ENCODE results near the gene TRAPPC1.
A peak's percentile ranks its signal among the peaks of the same experiment; 100 is the strongest.

The TRAPPC1 gene

GRCh38 chr17:7903154-7904103, 28.3 kb downstream of the TRAPPC1 start:
- peaks cover 5% of the 10 kb centered on the region; the same call in 1 of the 2 replicates for H3K36me3 ChIP-seq (ENCODE audit: control insufficient read depth, insufficient read depth, low read length)
- WGBS (ENCODE audit: insufficient coverage, insufficient read length): no CpG with 5 or more reads among the region's 22 CpGs
- H3K4me3 ChIP-seq (ENCODE audit: low read length): no peak overlapping the region
- no peaks in the 10 kb centered on the region for H3K9me3 ChIP-seq (ENCODE audit: control insufficient read depth, insufficient read depth, low read length)
- no peak for DNase-seq (ENCODE audit: low read depth, low spot score)
- H3K27me3 ChIP-seq (ENCODE audit: control insufficient read depth, insufficient read depth, low read length): no peaks in the 10 kb centered on the region
- no peak overlapping the region for H3K27ac ChIP-seq (ENCODE audit: low read length)
- H3K4me1 ChIP-seq (ENCODE audit: control insufficient read depth, insufficient read depth, low read length): no peaks in the 10 kb centered on the region

GRCh38 chr17:7897773-7898172, 34.0 kb downstream of the TRAPPC1 start:
- H3K9me3 ChIP-seq (ENCODE audit: control insufficient read depth, insufficient read depth, low read length): no peaks in the 10 kb centered on the region
- 0 out of 2 replicates have a peak, but pooled peaks cover 3% of the 10 kb centered on the region for H3K36me3 ChIP-seq (ENCODE audit: control insufficient read depth, insufficient read depth, low read length)
- no peak for DNase-seq (ENCODE audit: low read depth, low spot score)
- H3K4me1 ChIP-seq (ENCODE audit: control insufficient read depth, insufficient read depth, low read length): no peaks in the 10 kb centered on the region
- no CpG with 5 or more reads among the region's 6 CpGs for WGBS (ENCODE audit: insufficient coverage, insufficient read length)
- no peak overlapping the region for H3K4me3 ChIP-seq (ENCODE audit: low read length)
- no peaks in the 10 kb centered on the region for H3K27me3 ChIP-seq (ENCODE audit: control insufficient read depth, insufficient read depth, low read length)
- H3K27ac ChIP-seq (ENCODE audit: low read length): no peak overlapping the region

GRCh38 chr17:7897090-7897489, 34.7 kb downstream of the TRAPPC1 start:
- no peaks in the 10 kb centered on the region for H3K9me3 ChIP-seq (ENCODE audit: control insufficient read depth, insufficient read depth, low read length)
- no peak overlapping the region for H3K27ac ChIP-seq (ENCODE audit: low read length)
- H3K4me1 ChIP-seq (ENCODE audit: control insufficient read depth, insufficient read depth, low read length): no peaks in the 10 kb centered on the region
- no peak overlapping the region for H3K4me3 ChIP-seq (ENCODE audit: low read length)
- DNase-seq (ENCODE audit: low read depth, low spot score): no peak
- H3K27me3 ChIP-seq (ENCODE audit: control insufficient read depth, insufficient read depth, low read length): no peaks in the 10 kb centered on the region
- WGBS (ENCODE audit: insufficient coverage, insufficient read length): no CpG with 5 or more reads among the region's 13 CpGs
- no peaks in the 10 kb centered on the region for H3K36me3 ChIP-seq (ENCODE audit: control insufficient read depth, insufficient read depth, low read length)

GRCh38 chr17:7894866-7895265, 36.9 kb downstream of the TRAPPC1 start:
- no peak overlapping the region for H3K4me3 ChIP-seq (ENCODE audit: low read length)
- H3K36me3 ChIP-seq (ENCODE audit: control insufficient read depth, insufficient read depth, low read length): no peaks in the 10 kb centered on the region
- no CpG with 5 or more reads among the region's 8 CpGs for WGBS (ENCODE audit: insufficient coverage, insufficient read length)
- no peaks in the 10 kb centered on the region for H3K4me1 ChIP-seq (ENCODE audit: control insufficient read depth, insufficient read depth, low read length)
- no peaks in the 10 kb centered on the region for H3K27me3 ChIP-seq (ENCODE audit: control insufficient read depth, insufficient read depth, low read length)
- no peak overlapping the region for H3K27ac ChIP-seq (ENCODE audit: low read length)
- DNase-seq (ENCODE audit: low read depth, low spot score): no peak
- no peaks in the 10 kb centered on the region for H3K9me3 ChIP-seq (ENCODE audit: control insufficient read depth, insufficient read depth, low read length)

GRCh38 chr17:7894226-7894625, 37.5 kb downstream of the TRAPPC1 start:
- H3K4me1 ChIP-seq (ENCODE audit: control insufficient read depth, insufficient read depth, low read length): no peaks in the 10 kb centered on the region
- no peak for DNase-seq (ENCODE audit: low read depth, low spot score)
- H3K36me3 ChIP-seq (ENCODE audit: control insufficient read depth, insufficient read depth, low read length): no peaks in the 10 kb centered on the region
- no peaks in the 10 kb centered on the region for H3K27me3 ChIP-seq (ENCODE audit: control insufficient read depth, insufficient read depth, low read length)
- no peaks in the 10 kb centered on the region for H3K9me3 ChIP-seq (ENCODE audit: control insufficient read depth, insufficient read depth, low read length)
- no peak overlapping the region for H3K4me3 ChIP-seq (ENCODE audit: low read length)
- H3K27ac ChIP-seq (ENCODE audit: low read length): no peak overlapping the region
- no CpG with 5 or more reads among the region's 9 CpGs for WGBS (ENCODE audit: insufficient coverage, insufficient read length)

- Histone ChIP-seq H3K9me3 (ENCODE audit: control insufficient read depth, insufficient read depth, low read length) (no peaks in the 10 kb centered on the region), H3K4me1 (ENCODE audit: control insufficient read depth, insufficient read depth, low read length) (no peaks in the 10 kb centered on the region; the same call in 1 of the 2 replicates), H3K27me3 (ENCODE audit: control insufficient read depth, insufficient read depth, low read length) (no peaks in the 10 kb centered on the region), H3K36me3 (ENCODE audit: control insufficient read depth, insufficient read depth, low read length) (no peaks in the 10 kb centered on the region), H3K4me3 (ENCODE audit: low read length) (no peak overlapping the region), H3K27ac (ENCODE audit: low read length) (no peak overlapping the region)
- WGBS (ENCODE audit: insufficient coverage, insufficient read length): no CpG with 5 or more reads among the region's 15 CpGs
- DNase-seq (ENCODE audit: low read depth, low spot score): no peak
These were observed 38.4 kb downstream of the TRAPPC1 start for GRCh38 chr17:7893187-7893880.

GRCh38 chr17:7889166-7889955, 42.4 kb downstream of the TRAPPC1 start:
- H3K27me3 ChIP-seq (ENCODE audit: control insufficient read depth, insufficient read depth, low read length): no peaks in the 10 kb centered on the region; the same call in 1 of the 2 replicates
- no CpG with 5 or more reads among the region's 11 CpGs for WGBS (ENCODE audit: insufficient coverage, insufficient read length)
- no peaks in the 10 kb centered on the region for H3K9me3 ChIP-seq (ENCODE audit: control insufficient read depth, insufficient read depth, low read length)
- H3K27ac ChIP-seq (ENCODE audit: low read length): no peak overlapping the region
- peaks cover 4% of the 10 kb centered on the region for H3K4me1 ChIP-seq (ENCODE audit: control insufficient read depth, insufficient read depth, low read length)
- H3K4me3 ChIP-seq (ENCODE audit: low read length): no peak overlapping the region
- DNase-seq (ENCODE audit: low read depth, low spot score): no peak
- no peaks in the 10 kb centered on the region for H3K36me3 ChIP-seq (ENCODE audit: control insufficient read depth, insufficient read depth, low read length)

GRCh38 chr17:7888184-7888920, 43.4 kb downstream of the TRAPPC1 start, which contains the start of gene CHD3:
Gene CHD3 (plus strand): TSS chr17:7888789. CDS start chr17:7889001, 212 bp downstream.
- Histone ChIP-seq H3K27me3 (ENCODE audit: control insufficient read depth, insufficient read depth, low read length) (no peaks in the 10 kb centered on the region; the same call in 1 of the 2 replicates), H3K4me1 (ENCODE audit: control insufficient read depth, insufficient read depth, low read length) (peaks cover 4% of the 10 kb centered on the region), H3K9me3 (ENCODE audit: control insufficient read depth, insufficient read depth, low read length) (no peaks in the 10 kb centered on the region), H3K4me3 (ENCODE audit: low read length) (peak within 1 kb of the TSS; percentile 29; the same call in 1 of the 2 replicates), H3K36me3 (ENCODE audit: control insufficient read depth, insufficient read depth, low read length) (no peaks in the 10 kb centered on the region), H3K27ac (ENCODE audit: low read length) (no peak within 1 kb of the TSS)
- no peak for DNase-seq (ENCODE audit: low read depth, low spot score)
- no CpG with 5 or more reads among the region's 18 CpGs for WGBS (ENCODE audit: insufficient coverage, insufficient read length)

- DNase-seq (ENCODE audit: low read depth, low spot score): no peak
- no peaks in the 10 kb centered on the region for H3K36me3 ChIP-seq (ENCODE audit: control insufficient read depth, insufficient read depth, low read length)
- peak overlapping the region; percentile 29; the same call in 1 of the 2 replicates for H3K4me3 ChIP-seq (ENCODE audit: low read length)
- peaks cover 4% of the 10 kb centered on the region for H3K4me1 ChIP-seq (ENCODE audit: control insufficient read depth, insufficient read depth, low read length)
- H3K9me3 ChIP-seq (ENCODE audit: control insufficient read depth, insufficient read depth, low read length): no peaks in the 10 kb centered on the region
- no peak overlapping the region for H3K27ac ChIP-seq (ENCODE audit: low read length)
- WGBS (ENCODE audit: insufficient coverage, insufficient read length): no CpG with 5 or more reads among the region's 35 CpGs
- H3K27me3 ChIP-seq (ENCODE audit: control insufficient read depth, insufficient read depth, low read length): no peaks in the 10 kb centered on the region; the same call in 1 of the 2 replicates
These were observed 44.1 kb downstream of the TRAPPC1 start for GRCh38 chr17:7887482-7888183.
